ENCODE results near the gene AAMP.
A peak's percentile ranks its signal among the peaks of the same experiment; 100 is the strongest.

The AAMP gene

GRCh38 chr2:218289639-218290315, 19.8 kb upstream of the AAMP start:
- DNase-seq (ENCODE audit: low read depth), result no peak
- no peak overlapping the region for H3K4me3 ChIP-seq (ENCODE audit: low read depth, low read length)
- TF ChIP-seq CTCF (IDR thresholded peaks at IDR 0.05; ENCODE audit: low read depth, low read length, missing control alignments), result no peak

GRCh38 chr2:218286570-218287459, 16.9 kb upstream of the AAMP start:
- H3K4me3 ChIP-seq (ENCODE audit: low read depth, low read length), result peak overlapping the region; percentile 42
- DNase-seq (ENCODE audit: low read depth), result peak; percentile 79
- no peak for TF ChIP-seq CTCF (IDR thresholded peaks at IDR 0.05; ENCODE audit: low read depth, low read length, missing control alignments)

- no peak for DNase-seq (ENCODE audit: low read depth)
- TF ChIP-seq CTCF (IDR thresholded peaks at IDR 0.05; ENCODE audit: low read depth, low read length, missing control alignments), result no peak
- peak overlapping the region; percentile 42; the same call in 1 of the 2 replicates for H3K4me3 ChIP-seq (ENCODE audit: low read depth, low read length)
Observed at GRCh38 chr2:218285604-218286003, 15.7 kb upstream of the AAMP start.

GRCh38 chr2:218284106-218284811, 14.3 kb upstream of the AAMP start:
- no peak for TF ChIP-seq CTCF (IDR thresholded peaks at IDR 0.05; ENCODE audit: low read depth, low read length, missing control alignments)
- peak overlapping the region; percentile 26 for H3K4me3 ChIP-seq (ENCODE audit: low read depth, low read length)
- DNase-seq (ENCODE audit: low read depth), result peak; percentile 72

- TF ChIP-seq CTCF (IDR thresholded peaks at IDR 0.05; ENCODE audit: low read depth, low read length, missing control alignments), result no peak
- no peak overlapping the region for H3K4me3 ChIP-seq (ENCODE audit: low read depth, low read length)
- no peak for DNase-seq (ENCODE audit: low read depth)
Observed at GRCh38 chr2:218282173-218282991, 12.4 kb upstream of the AAMP start.

- TF ChIP-seq CTCF (IDR thresholded peaks at IDR 0.05; ENCODE audit: low read depth, low read length, missing control alignments), result no peak
- no peak for DNase-seq (ENCODE audit: low read depth)
- H3K4me3 ChIP-seq (ENCODE audit: low read depth, low read length), result no peak overlapping the region
Observed at GRCh38 chr2:218281449-218281848, 11.5 kb upstream of the AAMP start.

Data from GM12864 (cell line).